ENCODE results near the gene SLC5A11.

- TF ChIP-seq POLR2A (IDR thresholded peaks at IDR 0.05) (no peak), CTCF (IDR thresholded peaks at IDR 0.05) (no peak)
Measured at GRCh38 chr16:24871891-24872290, 26.1 kb downstream of the SLC5A11 start.

All from heart left ventricle (tissue), 13 donors.